HG03045 (cell line): ENCODE data around the gene EPB41L5.

ENCODE experiments used
- ATAC-seq: cut with Tn5 transposase; IDR thresholded peaks from one replicate; pipeline ENCODE4 v1.9.1; 2021; ENCODE audit warnings: mild to moderate bottlenecking, moderate library complexity; ENCODE audit not compliant: unreplicated experiment

Gene EPB41L5

DNA sequence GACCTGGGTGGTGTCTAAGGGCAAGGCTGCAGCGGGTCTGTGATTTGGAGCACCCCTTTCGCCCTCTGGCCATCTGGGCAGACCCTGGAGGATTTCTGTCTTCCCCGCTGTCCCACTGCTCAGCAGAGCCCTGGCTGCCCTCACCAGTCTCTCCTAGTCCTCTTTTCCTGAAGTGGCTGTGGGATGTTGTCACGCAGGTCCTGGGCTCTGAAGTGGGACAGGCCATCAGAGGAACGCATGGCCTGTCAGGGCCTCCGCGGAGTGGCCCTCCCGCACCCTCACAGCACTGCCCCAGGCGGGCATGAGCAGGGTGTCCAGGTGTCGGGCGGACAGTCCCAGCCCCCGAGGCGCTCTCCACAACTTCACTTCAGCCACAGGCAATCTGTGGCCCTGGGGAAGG lies 211.4 kb downstream of the EPB41L5 start:
- ATAC-seq, result no peak

DNA sequence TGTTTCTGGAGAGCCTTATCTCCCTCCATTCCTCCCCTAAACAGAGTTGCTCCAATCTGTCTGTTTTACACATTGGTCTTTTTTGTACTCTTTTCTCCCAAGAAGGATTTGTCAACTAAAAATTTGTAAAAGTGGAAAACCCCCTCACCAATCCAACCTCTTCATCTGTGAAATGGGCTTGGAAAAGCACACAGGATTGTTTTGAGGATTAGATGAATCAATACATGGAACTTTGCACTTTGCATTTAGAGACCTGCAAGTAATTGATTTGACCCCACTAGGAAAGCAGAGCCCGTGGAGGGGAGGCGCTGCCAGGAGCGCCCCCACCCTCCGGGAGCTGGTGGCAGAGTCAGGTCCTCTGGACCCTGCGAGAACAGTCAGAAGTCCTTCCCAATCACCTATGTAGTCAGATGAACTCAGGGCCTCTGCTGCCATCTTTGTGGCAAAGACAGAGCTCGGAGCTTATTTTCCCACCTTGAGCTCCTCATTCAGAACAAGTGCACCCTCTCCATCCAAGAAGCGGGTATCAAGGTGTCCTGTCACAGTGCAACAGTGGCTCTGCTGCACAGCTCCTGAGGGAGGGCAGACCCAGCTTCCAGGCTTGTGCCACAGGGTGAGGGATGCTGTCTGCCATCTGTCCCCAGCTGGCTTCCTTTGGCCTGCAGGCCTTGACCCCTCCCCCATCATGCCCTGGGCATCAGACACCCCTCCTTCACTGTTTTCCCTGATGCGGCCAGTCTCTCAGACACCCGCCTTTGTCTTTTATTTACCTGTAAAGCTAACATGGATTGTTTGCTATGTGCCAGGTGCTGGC lies 212.1 kb downstream of the EPB41L5 start:
- ATAC-seq, result no peak

DNA sequence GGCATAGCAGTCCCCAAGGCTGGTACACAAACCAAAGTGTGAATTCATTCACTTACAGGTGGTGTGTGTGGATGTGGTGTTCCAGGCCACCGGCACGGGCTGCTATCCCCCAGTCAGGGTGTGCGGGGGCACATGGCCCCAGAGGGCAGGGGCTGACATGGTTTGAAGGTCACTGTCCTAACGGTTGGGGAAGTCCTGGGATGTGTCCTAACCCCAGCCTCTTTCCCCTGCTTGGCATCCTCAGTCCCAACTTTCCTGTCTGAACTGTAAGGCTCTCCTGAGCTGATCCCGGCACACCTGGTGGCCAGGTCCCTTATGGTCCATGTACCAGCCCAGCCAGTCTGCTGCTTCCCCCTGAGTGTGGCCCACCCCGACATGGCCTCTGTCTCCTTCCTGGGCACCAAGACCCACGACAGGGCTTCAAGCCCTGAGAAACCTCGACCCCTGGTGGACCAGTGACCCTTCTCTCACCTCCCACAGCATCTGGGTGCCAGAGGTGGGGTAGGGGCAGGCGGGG lies 212.7 kb downstream of the EPB41L5 start:
- ATAC-seq, result no peak

DNA sequence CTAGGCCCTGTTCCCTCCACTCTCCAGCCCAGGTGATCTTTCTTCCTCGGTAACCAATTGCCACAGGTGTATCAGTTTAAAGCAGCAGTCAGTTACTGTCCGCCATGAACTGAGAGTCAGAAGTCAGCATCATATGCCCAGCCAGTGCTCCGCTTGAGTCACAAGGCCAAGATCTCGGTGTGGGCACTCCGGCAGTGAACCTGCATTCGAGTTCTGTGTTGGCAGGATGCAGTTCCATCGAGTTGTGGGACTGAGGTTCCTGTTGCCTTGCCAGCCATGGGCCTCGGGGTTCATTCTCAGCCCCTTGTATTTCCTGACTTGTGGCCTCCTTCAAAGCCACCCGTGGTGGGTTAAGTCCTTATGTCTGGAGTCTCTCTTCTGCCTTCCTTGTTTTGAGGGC lies 213.4 kb downstream of the EPB41L5 start:
- no peak for ATAC-seq

DNA sequence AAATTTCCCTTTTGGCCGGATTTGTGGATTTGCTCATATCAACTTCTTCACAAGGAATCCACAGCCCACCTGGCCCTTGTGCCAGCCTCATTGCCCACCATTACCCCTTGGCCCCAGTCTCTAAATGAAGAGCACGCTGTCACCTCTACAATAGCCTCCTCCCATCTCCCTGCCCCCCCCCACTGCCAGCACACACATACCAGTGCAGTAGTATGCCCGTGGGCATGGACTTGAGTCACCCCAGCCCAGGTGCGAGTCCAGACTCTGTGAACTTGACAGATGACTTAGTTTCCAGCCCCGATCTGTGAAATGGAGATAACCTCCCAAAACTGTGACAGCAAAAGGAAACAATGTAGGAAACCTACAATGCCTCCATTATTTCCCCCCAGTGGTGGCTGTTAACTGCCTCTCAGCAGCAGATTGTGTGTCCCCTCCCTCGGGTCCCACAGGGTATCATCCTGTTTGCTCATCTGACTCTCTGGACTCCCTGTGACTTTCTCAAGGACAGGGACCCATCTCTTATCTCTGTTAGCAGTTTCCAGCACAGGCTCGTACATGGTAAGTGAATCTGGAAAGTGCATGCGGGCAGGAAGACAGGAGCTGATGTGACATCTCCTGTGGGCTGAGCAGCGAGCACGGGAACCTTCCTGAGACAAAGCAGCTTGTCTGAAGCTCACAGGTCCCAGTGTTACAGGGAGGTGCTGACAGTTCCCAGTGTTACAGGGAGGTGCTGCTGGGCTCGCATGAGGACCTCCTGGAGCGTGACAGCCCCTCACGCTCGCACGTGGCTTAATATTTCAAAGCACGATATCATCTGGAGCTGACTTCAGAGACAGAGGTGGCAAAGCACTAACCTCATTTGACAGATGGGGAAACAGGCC lies 214.5 kb downstream of the EPB41L5 start:
- no peak for ATAC-seq

DNA sequence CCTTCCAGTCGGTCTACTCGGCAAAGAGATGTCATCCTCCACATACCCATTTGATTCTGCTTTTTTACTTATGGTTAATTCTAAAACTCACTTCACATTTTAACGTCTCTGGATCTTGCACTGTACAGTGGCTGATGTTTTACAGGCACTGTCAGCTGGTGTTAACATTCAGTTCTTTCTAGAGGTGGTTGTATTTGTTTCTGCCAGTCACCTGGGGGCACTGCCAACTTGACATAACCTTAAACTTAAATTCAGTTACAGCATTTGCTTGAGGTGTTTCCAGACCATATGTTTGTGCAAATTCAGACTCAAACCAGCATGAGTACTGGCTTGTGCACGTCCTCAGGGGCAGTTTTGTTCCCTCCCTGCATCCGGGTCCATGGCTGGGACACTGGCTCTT lies 215.6 kb downstream of the EPB41L5 start:
- ATAC-seq, result no peak
